OCI-LY7 (cell line): ENCODE data around the gene CD200. TPM values are rescaled to one million over a fixed set of nuclear protein-coding genes. Genes with fewer than 3 reads are reported as not detected.

Experiments
- BruUV-seq: library from RNA; stranded (reverse); fragments of 400-500 nt; replicated peaks from 2 replicates; lab custom pipeline; 2021; lab: Mats Ljungman, UMichigan
- CTCF ChIA-PET: fragments of 300-600 bp; sonication (Branson Sonifier 250); formaldehyde crosslinking; loops from one replicate; lab custom pipeline; 2022; ENCODE audit warnings: antibody characterized with exemption; ENCODE audit not compliant: unreplicated experiment; lab: Charles Lee
- POLR2A ChIA-PET: fragments of 300-600 bp; sonication (Branson Sonifier 250); formaldehyde crosslinking; loops from one replicate; lab custom pipeline; 2022; ENCODE audit warnings: antibody characterized with exemption; lab: Charles Lee
- DNase-seq: peaks from one replicate; pipeline ENCODE4 v3.0.0-alpha.2; 2015; ENCODE audit warnings: low spot score
- H2AFZ ChIP-seq: fragments of 200-600 bp; sonication (generic), shearing (Covaris generic); 2 replicates; pipeline ENCODE4 v1.6.1; 2014; ENCODE audit warnings: mild to moderate bottlenecking, antibody characterized with exemption, low read length, moderate library complexity
- H3K27ac ChIP-seq: fragments of 200-600 bp; sonication (generic); 2 replicates; pipeline ENCODE4 v1.5.1; 2014; ENCODE audit warnings: mixed run types, low read depth, mild to moderate bottlenecking, moderate library complexity, low read length, inconsistent platforms; ENCODE audit not compliant: poor library complexity, severe bottlenecking
- H3K36me3 ChIP-seq: fragments of 200-600 bp; sonication (generic); 2 replicates; pipeline ENCODE4 v1.6.1; 2014; ENCODE audit warnings: mild to moderate bottlenecking, antibody characterized with exemption, low read length, moderate library complexity, mixed read lengths; ENCODE audit not compliant: insufficient read depth
- H3K4me1 ChIP-seq: fragments of 200-600 bp; sonication (generic); 2 replicates; pipeline ENCODE4 v1.5.1; 2014; ENCODE audit warnings: mild to moderate bottlenecking, low read length; ENCODE audit not compliant: insufficient read depth, poor library complexity, severe bottlenecking
- H3K4me2 ChIP-seq: fragments of 200-600 bp; sonication (generic); 2 replicates; pipeline ENCODE4 v1.6.1; 2014; ENCODE audit warnings: mild to moderate bottlenecking, low read length
- H3K4me3 ChIP-seq: fragments of 200-600 bp; sonication (generic); 2 replicates; pipeline ENCODE4 v1.5.1; 2014; ENCODE audit warnings: mild to moderate bottlenecking, low read depth, low read length; ENCODE audit not compliant: poor library complexity, severe bottlenecking
- H3K79me2 ChIP-seq: fragments of 200-600 bp; sonication (generic); 2 replicates; pipeline ENCODE4 v1.6.1; 2016; ENCODE audit warnings: low read depth, mild to moderate bottlenecking, low read length, moderate library complexity, mixed read lengths; ENCODE audit not compliant: insufficient read depth
- H3K9me2 ChIP-seq: fragments of 200-600 bp; sonication (generic); 2 replicates; pipeline ENCODE4 v1.6.1; 2016; ENCODE audit warnings: mild to moderate bottlenecking, low read length, mixed read lengths; ENCODE audit not compliant: insufficient read depth
- H3K9me3 ChIP-seq: fragments of 200-600 bp; sonication (generic); 2 replicates; pipeline ENCODE4 v1.6.1; 2014; ENCODE audit warnings: mild to moderate bottlenecking, mixed run types, low read length, mixed read lengths
- H4K20me1 ChIP-seq: fragments of 200-600 bp; sonication (generic); 2 replicates; pipeline ENCODE4 v1.6.1; 2014; ENCODE audit warnings: mild to moderate bottlenecking, antibody characterized with exemption, low read length, moderate library complexity, mixed read lengths; ENCODE audit not compliant: insufficient read depth
- EZH2phosphoT487 ChIP-seq: fragments of 200-600 bp; sonication (generic); IDR thresholded peaks from 2 replicates; pipeline ENCODE4 v1.6.1; 2018; ENCODE audit warnings: low read depth, borderline replicate concordance, mild to moderate bottlenecking, mixed run types, antibody characterized with exemption, low read length, moderate library complexity, mixed read lengths
- intact Hi-C: fragments of 100-400 bp; cut with micrococcal nuclease; formaldehyde crosslinking; loops from one replicate; pipeline ENCODE4 v1.10.0; 2022; ENCODE audit not compliant: unreplicated experiment
- total RNA-seq, 2 experiments: library from RNA; depleted of rRNA in 1 of 2; stranded (reverse); fragments of >200 nt in 1 of 2; shearing (Covaris generic) in 1 of 2; gene quantifications; 2 replicates each; pipeline ENCODE4 v1.2.3, GENCODE V29; 2014 to 2022
- TF ChIP-seq, protein P1 (sequence below): fragments of 200-600 bp; sonication (generic); conservative IDR thresholded peaks from 2 replicates; pipeline ENCODE4 v1.5.1; 2014; ENCODE audit warnings: mild to moderate bottlenecking, antibody characterized with exemption, low read length, moderate library complexity, mixed read lengths

CD200 gene
- total RNA-seq, 2 experiments from 2014 or later: not detected

GRCh38 chr3:112371569-112371968 is 38.6 kb downstream of the CD200 start:
- no peak for DNase-seq
- no peak overlapping the region for H3K4me2 ChIP-seq
- CTCF ChIA-PET: no interaction called here
- no peaks in the 10 kb centered on the region for H3K9me3 ChIP-seq
- no TSS peak for BruUV-seq
- peaks cover 10% of the 10 kb centered on the region for H3K4me1 ChIP-seq
- POLR2A ChIA-PET: no interaction called here
- no peak overlapping the region for H2AFZ ChIP-seq
- H3K9me2 ChIP-seq: no peaks in the 10 kb centered on the region
- TF ChIP-seq EZH2phosphoT487: no peak
- TF ChIP-seq, protein P1, sequence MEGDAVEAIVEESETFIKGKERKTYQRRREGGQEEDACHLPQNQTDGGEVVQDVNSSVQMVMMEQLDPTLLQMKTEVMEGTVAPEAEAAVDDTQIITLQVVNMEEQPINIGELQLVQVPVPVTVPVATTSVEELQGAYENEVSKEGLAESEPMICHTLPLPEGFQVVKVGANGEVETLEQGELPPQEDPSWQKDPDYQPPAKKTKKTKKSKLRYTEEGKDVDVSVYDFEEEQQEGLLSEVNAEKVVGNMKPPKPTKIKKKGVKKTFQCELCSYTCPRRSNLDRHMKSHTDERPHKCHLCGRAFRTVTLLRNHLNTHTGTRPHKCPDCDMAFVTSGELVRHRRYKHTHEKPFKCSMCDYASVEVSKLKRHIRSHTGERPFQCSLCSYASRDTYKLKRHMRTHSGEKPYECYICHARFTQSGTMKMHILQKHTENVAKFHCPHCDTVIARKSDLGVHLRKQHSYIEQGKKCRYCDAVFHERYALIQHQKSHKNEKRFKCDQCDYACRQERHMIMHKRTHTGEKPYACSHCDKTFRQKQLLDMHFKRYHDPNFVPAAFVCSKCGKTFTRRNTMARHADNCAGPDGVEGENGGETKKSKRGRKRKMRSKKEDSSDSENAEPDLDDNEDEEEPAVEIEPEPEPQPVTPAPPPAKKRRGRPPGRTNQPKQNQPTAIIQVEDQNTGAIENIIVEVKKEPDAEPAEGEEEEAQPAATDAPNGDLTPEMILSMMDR: no peak
- intact Hi-C loops: no loop called here
- no peak overlapping the region for H3K4me3 ChIP-seq
- no peak overlapping the region for H3K27ac ChIP-seq
- H3K79me2 ChIP-seq: no peaks in the 10 kb centered on the region
- H3K36me3 ChIP-seq: no peaks in the 10 kb centered on the region
- no peaks in the 10 kb centered on the region for H4K20me1 ChIP-seq

DNA sequence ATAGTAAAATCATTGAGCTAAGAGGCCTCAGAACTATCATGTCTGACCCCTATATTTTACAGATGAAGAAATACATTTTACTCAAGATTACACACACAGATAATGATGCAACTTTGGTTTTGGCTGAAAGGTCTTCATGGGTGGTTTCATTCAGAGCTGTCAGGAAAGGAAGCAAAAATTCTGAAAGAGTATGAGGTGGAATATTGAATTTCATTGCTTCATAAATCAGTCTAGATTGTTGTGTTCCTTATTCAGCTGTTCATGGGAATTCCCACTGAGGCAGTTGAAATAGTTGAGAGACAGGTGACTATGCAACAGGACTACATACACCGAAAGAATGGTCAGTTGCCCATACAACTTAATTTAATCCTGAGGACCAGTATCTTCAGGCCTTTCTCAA is 39.4 kb downstream of the CD200 start:
- Histone ChIP-seq H3K4me3 (no peak overlapping the region), H4K20me1 (no peaks in the 10 kb centered on the region), H3K36me3 (no peaks in the 10 kb centered on the region), H3K4me1 (peaks cover 10% of the 10 kb centered on the region), H3K79me2 (no peaks in the 10 kb centered on the region), H2AFZ (no peak overlapping the region), H3K9me2 (no peaks in the 10 kb centered on the region), H3K9me3 (no peaks in the 10 kb centered on the region), H3K27ac (no peak overlapping the region), H3K4me2 (no peak overlapping the region)
- no TSS peak for BruUV-seq
- POLR2A ChIA-PET: interaction anchor here (0.5 to 0.6 kb wide), 3 partner anchors 32 to 1280 kb away, joined by 3 to 5 read pairs (median 3); no protein-coding TSS in a partner anchor
- CTCF ChIA-PET: no interaction called here
- intact Hi-C loops: no loop called here
- TF ChIP-seq EZH2phosphoT487: no peak
- TF ChIP-seq, protein P1: no peak
- no peak for DNase-seq

DNA sequence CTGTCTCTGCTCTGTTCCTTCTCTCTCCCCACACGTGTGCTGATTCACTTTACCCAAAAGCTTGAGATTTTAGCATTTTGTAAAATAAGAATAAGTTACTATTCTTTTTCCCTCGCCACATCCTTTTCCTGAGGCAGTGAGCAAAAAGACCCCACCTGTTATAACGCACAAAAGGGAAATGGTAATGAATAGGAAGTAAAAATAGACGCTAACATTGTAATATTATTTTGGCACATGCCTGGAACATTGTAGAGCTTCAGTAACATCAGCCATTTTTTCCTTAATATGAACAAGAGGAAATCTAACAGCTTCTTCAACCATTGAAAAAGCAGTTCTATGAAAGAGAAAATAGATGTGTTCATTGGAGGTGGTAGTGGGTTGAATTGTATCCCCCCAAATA is 40.5 kb downstream of the CD200 start:
- BruUV-seq: no TSS peak
- intact Hi-C loops: no loop called here
- Histone ChIP-seq H3K79me2 (no peaks in the 10 kb centered on the region), H3K36me3 (no peaks in the 10 kb centered on the region), H2AFZ (peak overlapping the region; percentile 50; the same call in 1 of the 2 replicates), H3K9me2 (no peaks in the 10 kb centered on the region), H3K4me2 (peak overlapping the region; percentile 24), H3K27ac (no peak overlapping the region), H3K9me3 (no peaks in the 10 kb centered on the region), H3K4me1 (peaks cover 10% of the 10 kb centered on the region), H3K4me3 (no peak overlapping the region), H4K20me1 (no peaks in the 10 kb centered on the region)
- TF ChIP-seq, protein P1: no peak
- no peak for TF ChIP-seq EZH2phosphoT487
- CTCF ChIA-PET: no interaction called here
- POLR2A ChIA-PET: interaction anchor here (0.6 to 0.9 kb wide), 2 partner anchors 63 to 170 kb away, joined by 3 read pairs; no protein-coding TSS in a partner anchor
- DNase-seq: peak; percentile 5
